ENCODE results near the gene RHOBTB1. TPM values are rescaled to one million over a fixed set of nuclear protein-coding genes. Genes with fewer than 3 reads are reported as not detected.

RHOBTB1 gene
- total RNA-seq, 1 experiment from 2014 or later, result 2.5 TPM

- no peak overlapping the region for H3K9ac ChIP-seq (ENCODE audit: extremely low read depth, insufficient read length, low read length)
- no peak overlapping the region for H3K23ac ChIP-seq (ENCODE audit: insufficient read length, low read depth, low read length)
- Mint-ChIP-seq H3K27ac (no peak overlapping the region; a peak in 1 of 7 replicates), H3K36me3 (ENCODE audit: insufficient read depth in 1 of 3, low read depth in 3 of 3) (peaks cover 0 to 8% (median 0%) of the 10 kb centered on the region in 3 experiments; a peak in 2 of 7 replicates), H3K4me1 (0 out of 4 replicates have a peak, but pooled peaks cover 0 to 2% of the 10 kb centered on the region in 2 experiments), H3K27me3 (ENCODE audit: low read depth) (no peaks in the 10 kb centered on the region), H3K4me3 (no peak overlapping the region), H3K9me3 (peaks cover 0 to 4% of the 10 kb centered on the region in 2 experiments; a peak in 2 of 5 replicates)
- no CpG with 5 or more reads among the region's 3 CpGs for WGBS (ENCODE audit: extremely low coverage, insufficient read length, low lambda C conversion rate)
- H3K4me1 ChIP-seq (ENCODE audit: insufficient read depth, low read length), result no peaks in the 10 kb centered on the region
- H3K4ac ChIP-seq (ENCODE audit: low read depth, low read length), result no peak overlapping the region
- no peaks in the 10 kb centered on the region for H3K79me1 ChIP-seq (ENCODE audit: insufficient read depth, low read depth, low read length, poor library complexity, severe bottlenecking)
- H3T11ph ChIP-seq (ENCODE audit: low read length), result no peak overlapping the region
- H4K8ac ChIP-seq (replicated peaks; ENCODE audit: insufficient read length, low read depth, low read length), result no peak overlapping the region
- H3K27me3 ChIP-seq (ENCODE audit: insufficient read depth, low read length), result no peaks in the 10 kb centered on the region
- no peak overlapping the region for H3K27ac ChIP-seq (ENCODE audit: insufficient read length, low read depth, low read length)
- H2BK12ac ChIP-seq (ENCODE audit: insufficient read length, low read depth, low read length), result no peak overlapping the region
- no peak overlapping the region for H2BK15ac ChIP-seq (ENCODE audit: low read depth, low read length)
- no peak overlapping the region for H3K56ac ChIP-seq (ENCODE audit: insufficient read length, low read depth, low read length)
- H3K14ac ChIP-seq (ENCODE audit: insufficient read depth, low read length), result no peak overlapping the region
- no peak for TF ChIP-seq CTCF (conservative IDR thresholded peaks at IDR 0.05)
- no peak overlapping the region for H2BK5ac ChIP-seq (ENCODE audit: insufficient read length, low read length)
- DNase-seq, result no peak
- no peak overlapping the region for H4K91ac ChIP-seq (ENCODE audit: insufficient read length, low read depth, low read length)
- H4K20me1 ChIP-seq (ENCODE audit: control insufficient read depth, insufficient read depth, insufficient read length), result no peaks in the 10 kb centered on the region
- H2AK5ac ChIP-seq (ENCODE audit: insufficient read length, low read length), result no peak overlapping the region
- H3K23me2 ChIP-seq (ENCODE audit: insufficient read length, low read depth, low read length, poor library complexity, severe bottlenecking), result no peaks in the 10 kb centered on the region
- no peaks in the 10 kb centered on the region for H3K9me3 ChIP-seq (ENCODE audit: control insufficient read depth, low read depth, low read length)
- H2BK20ac ChIP-seq (ENCODE audit: low read depth, low read length, poor library complexity, severe bottlenecking), result no peak overlapping the region
- no peak overlapping the region for H2AFZ ChIP-seq (ENCODE audit: low read length)
- H3K18ac ChIP-seq (ENCODE audit: insufficient read length, low read depth, low read length), result no peak overlapping the region
- H3K4me2 ChIP-seq (ENCODE audit: insufficient read depth, insufficient read length, low read length), result no peak overlapping the region
- no peak overlapping the region for H2BK120ac ChIP-seq (ENCODE audit: low read depth, low read length, poor library complexity, severe bottlenecking)
- H4K5ac ChIP-seq (ENCODE audit: insufficient read length, low read depth, low read length), result no peak overlapping the region
- H3K79me2 ChIP-seq (ENCODE audit: insufficient read depth, low read length), result no peaks in the 10 kb centered on the region
Observed at GRCh38 chr10:60849217-60849616, 94.8 kb downstream of the RHOBTB1 start.

Measured in H9 (cell line).